HG03175 (cell line): ENCODE data around the gene RGSL1.

Experiments
- ATAC-seq: cut with Tn5 transposase; IDR thresholded peaks from one replicate; pipeline ENCODE4 v1.9.1; 2021; ENCODE audit warnings: mild to moderate bottlenecking, moderate library complexity; ENCODE audit not compliant: unreplicated experiment

The RGSL1 gene

GRCh38 chr1:182587666-182588499 is 137.9 kb downstream of the RGSL1 start:
- ATAC-seq: peak; percentile 12

- ATAC-seq: peak; percentile 78
These were observed 138.8 kb downstream of the RGSL1 start, which contains the start of gene RNASEL for GRCh38 chr1:182588500-182589396. Gene RNASEL (minus strand): TSS chr1:182589256. CDS start chr1:182586806, 2,450 bp downstream.

GRCh38 chr1:182589520-182589919 is 139.6 kb downstream of the RGSL1 start:
- ATAC-seq: no peak

- no peak for ATAC-seq
These were observed 140.0 kb downstream of the RGSL1 start for GRCh38 chr1:182589931-182590330.

GRCh38 chr1:182595641-182596240 is 145.8 kb downstream of the RGSL1 start:
- ATAC-seq: no peak

GRCh38 chr1:182596934-182597333 is 147.0 kb downstream of the RGSL1 start:
- ATAC-seq: no peak

- no peak for ATAC-seq
These were observed 148.3 kb downstream of the RGSL1 start for GRCh38 chr1:182598296-182598695.

- no peak for ATAC-seq
These were observed 149.4 kb downstream of the RGSL1 start for GRCh38 chr1:182599339-182599738.

- ATAC-seq: no peak
These were observed 150.2 kb downstream of the RGSL1 start for GRCh38 chr1:182600036-182600713.

GRCh38 chr1:182600745-182601415 is 150.9 kb downstream of the RGSL1 start:
- no peak for ATAC-seq

GRCh38 chr1:182601416-182601786 is 151.5 kb downstream of the RGSL1 start:
- ATAC-seq: no peak

GRCh38 chr1:182601913-182602312 is 152.0 kb downstream of the RGSL1 start:
- no peak for ATAC-seq

- no peak for ATAC-seq
These were observed 153.1 kb downstream of the RGSL1 start for GRCh38 chr1:182602935-182603645.

GRCh38 chr1:182603646-182604174 is 153.8 kb downstream of the RGSL1 start:
- peak; percentile 15 for ATAC-seq

GRCh38 chr1:182604175-182605164 is 154.5 kb downstream of the RGSL1 start, which contains the start of gene RGS16:
Gene RGS16 (minus strand): TSS chr1:182604389. CDS start chr1:182604259, 130 bp downstream.
- ATAC-seq: peak; percentile 92

GRCh38 chr1:182607566-182607965 is 157.6 kb downstream of the RGSL1 start:
- no peak for ATAC-seq

- ATAC-seq: no peak
These were observed 158.3 kb downstream of the RGSL1 start for GRCh38 chr1:182608236-182608635.
